ENCODE data around the gene MLLT1. TPM values are rescaled to one million over a fixed set of nuclear protein-coding genes. Genes with fewer than 3 reads are reported as not detected.

Gene MLLT1
- total and polyA plus RNA-seq, 4 donors = 2.1 to 15.6 (median 7.3) TPM

DNA sequence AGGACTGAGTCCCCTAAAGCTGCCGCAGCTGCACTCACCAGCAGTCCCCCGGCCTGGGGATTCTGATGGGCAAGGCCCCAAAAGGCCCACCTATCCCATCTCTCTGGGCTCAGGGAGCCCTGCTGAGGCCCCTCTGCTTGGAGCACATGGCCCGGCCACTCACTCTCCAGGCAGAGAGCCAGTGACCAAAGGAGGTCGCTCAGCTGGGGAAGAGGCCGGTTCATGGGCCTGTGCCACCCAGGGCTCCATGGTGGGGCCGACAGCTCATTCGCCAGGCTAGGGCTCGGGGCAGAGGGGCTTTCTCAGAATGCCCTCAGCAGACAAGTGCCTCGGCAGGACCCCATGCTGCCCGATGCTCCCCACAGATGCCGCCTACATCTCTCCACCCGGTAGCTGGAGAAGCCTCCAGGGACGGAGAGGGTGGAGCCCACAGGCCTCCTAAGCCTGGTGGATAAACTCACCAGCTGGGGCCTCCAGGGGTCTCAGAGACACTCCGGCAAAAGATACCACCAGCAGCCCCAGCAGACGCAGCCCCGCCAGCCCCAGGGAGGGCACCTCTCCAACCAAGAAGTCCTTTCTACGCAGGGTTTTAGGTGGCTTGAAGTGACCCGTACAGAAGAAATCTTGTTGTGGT is 54.4 kb downstream of the MLLT1 start:
- whole genome bisulfite sequencing = 94% methylated on average over 18 of the region's 18 CpGs
- H3K4me3 ChIP-seq (ENCODE audit: low read depth in 1 of 3, low read length in 3 of 3) = no peak overlapping the region
- H3K4me1 ChIP-seq (ENCODE audit: control insufficient read depth in 4 of 4, insufficient read depth in 4 of 4, low read length in 3 of 4) = peaks cover 4 to 11% (median 8%) of the 10 kb centered on the region in 4 donors
- no peak for TF ChIP-seq RAD21 (IDR thresholded peaks at IDR 0.05)
- TF ChIP-seq, protein P1, sequence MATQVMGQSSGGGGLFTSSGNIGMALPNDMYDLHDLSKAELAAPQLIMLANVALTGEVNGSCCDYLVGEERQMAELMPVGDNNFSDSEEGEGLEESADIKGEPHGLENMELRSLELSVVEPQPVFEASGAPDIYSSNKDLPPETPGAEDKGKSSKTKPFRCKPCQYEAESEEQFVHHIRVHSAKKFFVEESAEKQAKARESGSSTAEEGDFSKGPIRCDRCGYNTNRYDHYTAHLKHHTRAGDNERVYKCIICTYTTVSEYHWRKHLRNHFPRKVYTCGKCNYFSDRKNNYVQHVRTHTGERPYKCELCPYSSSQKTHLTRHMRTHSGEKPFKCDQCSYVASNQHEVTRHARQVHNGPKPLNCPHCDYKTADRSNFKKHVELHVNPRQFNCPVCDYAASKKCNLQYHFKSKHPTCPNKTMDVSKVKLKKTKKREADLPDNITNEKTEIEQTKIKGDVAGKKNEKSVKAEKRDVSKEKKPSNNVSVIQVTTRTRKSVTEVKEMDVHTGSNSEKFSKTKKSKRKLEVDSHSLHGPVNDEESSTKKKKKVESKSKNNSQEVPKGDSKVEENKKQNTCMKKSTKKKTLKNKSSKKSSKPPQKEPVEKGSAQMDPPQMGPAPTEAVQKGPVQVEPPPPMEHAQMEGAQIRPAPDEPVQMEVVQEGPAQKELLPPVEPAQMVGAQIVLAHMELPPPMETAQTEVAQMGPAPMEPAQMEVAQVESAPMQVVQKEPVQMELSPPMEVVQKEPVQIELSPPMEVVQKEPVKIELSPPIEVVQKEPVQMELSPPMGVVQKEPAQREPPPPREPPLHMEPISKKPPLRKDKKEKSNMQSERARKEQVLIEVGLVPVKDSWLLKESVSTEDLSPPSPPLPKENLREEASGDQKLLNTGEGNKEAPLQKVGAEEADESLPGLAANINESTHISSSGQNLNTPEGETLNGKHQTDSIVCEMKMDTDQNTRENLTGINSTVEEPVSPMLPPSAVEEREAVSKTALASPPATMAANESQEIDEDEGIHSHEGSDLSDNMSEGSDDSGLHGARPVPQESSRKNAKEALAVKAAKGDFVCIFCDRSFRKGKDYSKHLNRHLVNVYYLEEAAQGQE (IDR thresholded peaks at IDR 0.05) = no peak
- TF ChIP-seq EGR1 (IDR thresholded peaks at IDR 0.05; ENCODE audit: low read depth in 2 of 2) = no peak
- no peak for TF ChIP-seq HNF4G (IDR thresholded peaks at IDR 0.05)
- TF ChIP-seq, protein P2, sequence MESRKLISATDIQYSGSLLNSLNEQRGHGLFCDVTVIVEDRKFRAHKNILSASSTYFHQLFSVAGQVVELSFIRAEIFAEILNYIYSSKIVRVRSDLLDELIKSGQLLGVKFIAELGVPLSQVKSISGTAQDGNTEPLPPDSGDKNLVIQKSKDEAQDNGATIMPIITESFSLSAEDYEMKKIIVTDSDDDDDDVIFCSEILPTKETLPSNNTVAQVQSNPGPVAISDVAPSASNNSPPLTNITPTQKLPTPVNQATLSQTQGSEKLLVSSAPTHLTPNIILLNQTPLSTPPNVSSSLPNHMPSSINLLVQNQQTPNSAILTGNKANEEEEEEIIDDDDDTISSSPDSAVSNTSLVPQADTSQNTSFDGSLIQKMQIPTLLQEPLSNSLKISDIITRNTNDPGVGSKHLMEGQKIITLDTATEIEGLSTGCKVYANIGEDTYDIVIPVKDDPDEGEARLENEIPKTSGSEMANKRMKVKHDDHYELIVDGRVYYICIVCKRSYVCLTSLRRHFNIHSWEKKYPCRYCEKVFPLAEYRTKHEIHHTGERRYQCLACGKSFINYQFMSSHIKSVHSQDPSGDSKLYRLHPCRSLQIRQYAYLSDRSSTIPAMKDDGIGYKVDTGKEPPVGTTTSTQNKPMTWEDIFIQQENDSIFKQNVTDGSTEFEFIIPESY (IDR thresholded peaks at IDR 0.05) = no peak
- no peak for TF ChIP-seq HNF4A (conservative IDR thresholded peaks at IDR 0.05)
- no peak for TF ChIP-seq CTCF (IDR thresholded peaks at IDR 0.05; ENCODE audit: low read depth, low read length, missing input control)
- no peak for TF ChIP-seq JUND (IDR thresholded peaks at IDR 0.05)
- TF ChIP-seq MAX (IDR thresholded peaks at IDR 0.05) = no peak
- TF ChIP-seq ATF3 (IDR thresholded peaks at IDR 0.05) = no peak
- TF ChIP-seq TAF1 (conservative IDR thresholded peaks at IDR 0.05) = no peak
- no peak for TF ChIP-seq GABPA (IDR thresholded peaks at IDR 0.05 in 1 of 2, conservative IDR thresholded peaks at IDR 0.05 in 1 of 2)
- TF ChIP-seq FOXA1 (IDR thresholded peaks at IDR 0.05) = no peak
- no peak for TF ChIP-seq SP1 (IDR thresholded peaks at IDR 0.05)
- no peak for DNase-seq (ENCODE audit: low spot score)
- H3K36me3 ChIP-seq (ENCODE audit: control insufficient read depth in 4 of 4, insufficient read depth in 3 of 4, low read depth in 1 of 4, low read length in 3 of 4) = peaks cover 13 to 61% (median 20%) of the 10 kb centered on the region in 4 donors
- H3K27me3 ChIP-seq (ENCODE audit: control insufficient read depth in 4 of 4, insufficient read depth in 4 of 4, low read length in 3 of 4) = no peaks in the 10 kb centered on the region
- H3K9ac ChIP-seq (ENCODE audit: low read depth in 1 of 2, low read length in 2 of 2) = no peak overlapping the region
- H3K9me3 ChIP-seq (ENCODE audit: control insufficient read depth in 4 of 4, low read length in 3 of 4) = no peaks in the 10 kb centered on the region
- no peak overlapping the region for H3K27ac ChIP-seq (ENCODE audit: low read depth in 1 of 2, low read length in 2 of 2)

- no peak for DNase-seq (ENCODE audit: low spot score)
- H3K27me3 ChIP-seq (ENCODE audit: control insufficient read depth in 4 of 4, insufficient read depth in 4 of 4, low read length in 3 of 4) = no peaks in the 10 kb centered on the region
- TF ChIP-seq GABPA (IDR thresholded peaks at IDR 0.05 in 1 of 2, conservative IDR thresholded peaks at IDR 0.05 in 1 of 2) (no peak), HNF4G (IDR thresholded peaks at IDR 0.05) (no peak), RXRA (IDR thresholded peaks at IDR 0.05) (no peak), ATF3 (IDR thresholded peaks at IDR 0.05) (no peak), EGR1 (IDR thresholded peaks at IDR 0.05; ENCODE audit: low read depth in 2 of 2) (no peak), CTCF (IDR thresholded peaks at IDR 0.05; ENCODE audit: low read depth, low read length, missing input control) (no peak), RAD21 (IDR thresholded peaks at IDR 0.05) (no peak), HNF4A (conservative IDR thresholded peaks at IDR 0.05) (no peak), SP1 (IDR thresholded peaks at IDR 0.05) (no peak), JUND (IDR thresholded peaks at IDR 0.05) (no peak), FOXA1 (IDR thresholded peaks at IDR 0.05) (no peak), TAF1 (conservative IDR thresholded peaks at IDR 0.05) (no peak), FOXA2 (IDR thresholded peaks at IDR 0.05) (no peak)
- TF ChIP-seq, protein P2 (IDR thresholded peaks at IDR 0.05) = no peak
- peaks cover 13 to 67% (median 16%) of the 10 kb centered on the region in 4 donors for H3K36me3 ChIP-seq (ENCODE audit: control insufficient read depth in 4 of 4, insufficient read depth in 3 of 4, low read depth in 1 of 4, low read length in 3 of 4)
- no peak overlapping the region for H3K9ac ChIP-seq (ENCODE audit: low read depth in 1 of 2, low read length in 2 of 2)
- WGBS = 72% methylated on average over 4 of the region's 4 CpGs
- no peak overlapping the region for H3K27ac ChIP-seq (ENCODE audit: low read depth in 1 of 2, low read length in 2 of 2)
- no peak overlapping the region for H3K4me3 ChIP-seq (ENCODE audit: low read depth in 1 of 3, low read length in 3 of 3)
- peaks cover 6 to 22% (median 15%) of the 10 kb centered on the region in 4 donors for H3K4me1 ChIP-seq (ENCODE audit: control insufficient read depth in 4 of 4, insufficient read depth in 4 of 4, low read length in 3 of 4)
- no peaks in the 10 kb centered on the region for H3K9me3 ChIP-seq (ENCODE audit: control insufficient read depth in 4 of 4, low read length in 3 of 4)
These were observed 55.5 kb downstream of the MLLT1 start for GRCh38 chr19:6224308-6224675.
